ENCODE results near the gene LILRA2.

Gene LILRA2

DNA sequence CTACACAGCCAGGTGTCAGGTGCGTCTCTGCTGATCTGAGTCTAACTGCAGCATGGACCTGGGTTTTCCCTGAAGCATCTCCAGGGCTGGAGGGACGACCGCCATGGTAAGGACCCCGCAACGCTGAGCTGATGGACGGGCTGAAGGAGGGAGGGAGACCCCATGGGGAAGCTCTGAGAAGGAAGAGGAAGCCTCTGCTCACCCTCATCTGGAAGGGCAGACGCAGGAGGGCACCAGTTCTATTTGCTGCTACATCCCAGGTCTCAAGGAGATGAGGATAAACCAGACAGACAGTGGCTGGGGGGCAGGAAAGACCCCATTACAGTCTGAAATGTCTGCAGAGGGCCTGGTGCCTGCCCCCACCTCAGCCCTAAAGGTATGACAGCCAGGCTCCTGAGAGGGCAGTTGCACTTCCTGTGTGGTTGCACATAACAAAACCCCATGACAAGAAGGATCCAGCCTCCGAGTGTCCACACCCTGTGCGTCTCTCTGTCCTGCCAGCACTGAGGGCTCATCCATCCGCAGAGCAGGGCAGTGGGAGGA lies at the start of gene LILRA2:
Gene LILRA2 (plus strand): TSS at position 461 of the 543 bp plus-strand sequence. CDS start 89 bp downstream, outside the sequence.
- TF ChIP-seq GATA2 (IDR thresholded peaks at IDR 0.05; ENCODE audit: low read depth, low read length) (no peak), GATA3 (IDR thresholded peaks at IDR 0.05; ENCODE audit: low read depth, low read length) (no peak)

DNA sequence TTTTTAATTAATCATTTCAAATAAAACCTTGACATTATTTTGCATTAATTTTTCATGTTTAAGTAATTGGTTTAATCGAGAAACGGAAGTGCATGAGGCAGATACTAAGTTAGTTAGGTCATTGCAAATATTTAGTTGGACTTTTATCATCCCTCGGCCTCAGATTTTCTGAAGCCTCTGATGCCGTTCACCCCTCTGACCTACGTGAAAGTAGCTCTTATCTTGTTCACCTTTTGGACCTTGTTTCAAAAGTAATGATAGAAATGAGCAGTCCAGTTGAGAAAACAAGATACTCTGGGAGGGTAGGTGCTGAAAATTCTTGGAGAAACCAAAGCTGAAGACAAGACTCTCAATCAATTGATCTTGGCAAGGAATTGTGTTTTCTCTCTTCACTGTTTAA lies 48.0 kb upstream of the LILRA2 start:
- TF ChIP-seq GATA3 (IDR thresholded peaks at IDR 0.05; ENCODE audit: low read depth, low read length) (no peak), GATA2 (IDR thresholded peaks at IDR 0.05; ENCODE audit: low read depth, low read length) (no peak)

DNA sequence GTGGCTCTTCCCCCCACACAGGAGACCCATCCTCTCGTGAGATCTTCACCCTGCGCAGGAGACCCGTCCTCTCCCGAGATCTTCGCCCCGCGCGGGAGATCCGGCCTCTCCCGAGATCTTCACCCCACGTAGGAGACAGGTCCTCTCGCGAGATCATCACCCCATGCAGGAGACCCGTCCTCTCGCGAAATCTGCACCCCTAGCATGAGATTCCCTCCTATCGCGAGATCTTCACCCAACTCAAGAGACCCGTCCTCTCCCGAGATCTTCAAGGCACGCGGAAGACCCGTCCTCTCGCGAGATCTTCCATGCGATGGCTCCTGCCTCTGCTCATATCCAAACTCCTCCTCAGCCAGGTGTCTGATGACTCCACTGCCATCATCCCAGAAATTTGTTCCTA lies 46.6 kb upstream of the LILRA2 start:
- no peak for TF ChIP-seq GATA2 (IDR thresholded peaks at IDR 0.05; ENCODE audit: low read depth, low read length)
- TF ChIP-seq GATA3 (IDR thresholded peaks at IDR 0.05; ENCODE audit: low read depth, low read length) = no peak

DNA sequence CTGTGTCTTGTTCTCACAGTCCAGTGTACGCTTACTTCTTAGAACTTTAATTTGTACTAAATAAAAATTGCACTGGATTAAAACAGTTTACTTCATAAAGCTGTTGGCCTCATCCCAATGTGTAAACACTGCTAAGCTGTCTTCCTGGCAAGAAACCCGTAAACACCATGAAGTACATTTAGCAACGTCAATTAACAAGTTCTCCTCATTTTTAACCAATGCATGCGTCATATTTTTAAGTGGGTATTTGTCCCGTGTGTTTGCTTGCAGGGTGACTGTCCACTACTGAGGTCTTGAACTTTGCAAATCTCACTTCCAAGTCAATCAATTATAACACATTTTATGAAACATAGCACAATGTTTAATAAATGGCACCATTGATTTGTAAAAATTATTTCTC lies 42.7 kb upstream of the LILRA2 start:
- TF ChIP-seq GATA2 (IDR thresholded peaks at IDR 0.05; ENCODE audit: low read depth, low read length) (no peak), GATA3 (IDR thresholded peaks at IDR 0.05; ENCODE audit: low read depth, low read length) (no peak)

DNA sequence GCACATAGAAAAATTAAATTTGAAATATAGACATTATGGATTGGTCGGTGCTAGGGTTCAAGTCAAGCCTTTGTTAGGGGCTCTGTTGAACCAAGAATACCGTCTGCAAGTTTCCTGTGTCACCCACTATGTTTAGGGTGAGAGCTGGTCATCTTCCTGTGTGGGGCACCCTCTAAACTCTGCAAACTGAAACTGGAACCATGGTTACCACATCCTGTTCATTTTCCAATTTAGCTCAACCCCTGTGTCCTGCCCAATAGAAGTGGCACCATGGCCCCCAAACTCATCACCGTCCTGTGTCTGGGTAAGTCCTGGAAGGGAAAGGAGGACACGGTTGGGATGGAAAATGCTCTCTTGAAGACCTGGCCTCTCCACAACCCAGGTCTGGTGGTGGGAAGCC lies 41.1 kb upstream of the LILRA2 start:
- TF ChIP-seq GATA3 (IDR thresholded peaks at IDR 0.05; ENCODE audit: low read depth, low read length) = no peak
- no peak for TF ChIP-seq GATA2 (IDR thresholded peaks at IDR 0.05; ENCODE audit: low read depth, low read length)

DNA sequence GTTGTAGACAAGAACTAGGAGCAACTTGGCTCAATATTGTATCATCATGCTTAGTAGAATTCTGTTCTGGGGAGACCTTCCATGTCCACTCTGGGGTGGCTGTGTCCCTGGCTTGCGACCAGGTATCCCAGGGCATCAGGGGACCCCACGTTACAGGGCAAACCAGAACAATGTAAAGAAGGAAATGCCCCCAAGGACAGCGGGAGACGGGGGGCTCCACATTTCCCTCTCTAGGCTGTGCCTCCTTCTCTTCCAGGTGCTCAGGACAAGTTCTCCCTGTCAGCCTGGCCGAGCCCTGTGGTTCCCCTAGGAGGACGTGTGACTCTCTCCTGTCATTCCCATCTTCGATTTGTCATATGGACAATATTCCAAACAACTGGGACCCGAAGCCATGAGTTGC lies 40.1 kb upstream of the LILRA2 start:
- no peak for TF ChIP-seq GATA2 (IDR thresholded peaks at IDR 0.05; ENCODE audit: low read depth, low read length)
- no peak for TF ChIP-seq GATA3 (IDR thresholded peaks at IDR 0.05; ENCODE audit: low read depth, low read length)

DNA sequence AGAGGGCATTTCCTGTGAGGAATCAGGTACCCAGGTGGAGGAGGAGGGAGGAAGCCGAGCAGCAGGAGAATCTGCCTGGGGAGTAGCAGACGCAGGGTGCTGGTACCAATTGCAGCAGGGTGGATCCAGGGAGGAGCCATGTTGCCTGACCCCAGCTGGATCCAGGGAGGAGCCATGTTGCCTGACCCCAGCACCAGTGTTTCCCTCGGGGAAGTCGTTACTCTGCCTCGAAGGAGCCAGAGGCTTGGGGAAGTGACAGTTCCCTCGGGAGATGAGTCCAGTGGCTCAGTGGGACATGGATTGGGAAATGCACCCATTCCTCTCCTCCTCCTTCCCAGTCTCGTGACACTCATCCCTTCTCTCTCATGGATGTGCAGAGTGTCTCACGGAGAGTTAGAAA lies 39.4 kb upstream of the LILRA2 start:
- TF ChIP-seq GATA2 (IDR thresholded peaks at IDR 0.05; ENCODE audit: low read depth, low read length) = no peak
- TF ChIP-seq GATA3 (IDR thresholded peaks at IDR 0.05; ENCODE audit: low read depth, low read length) = no peak

DNA sequence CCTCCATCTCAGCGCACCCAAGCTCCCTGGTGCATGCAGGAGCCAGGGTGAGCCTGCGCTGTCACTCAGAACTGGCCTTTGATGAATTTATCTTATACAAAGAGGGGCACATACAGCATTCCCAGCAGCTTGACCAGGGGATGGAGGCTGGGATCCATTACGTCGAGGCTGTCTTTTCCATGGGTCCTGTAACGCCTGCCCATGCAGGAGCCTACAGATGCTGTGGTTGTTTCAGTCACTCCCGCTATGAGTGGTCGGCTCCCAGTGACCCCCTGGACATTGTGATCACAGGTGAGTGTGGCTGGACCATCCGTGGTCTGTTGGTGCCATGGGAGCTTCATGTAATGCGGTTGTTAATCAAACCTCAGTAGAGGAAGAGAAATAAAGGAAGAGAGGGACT lies 38.0 kb upstream of the LILRA2 start:
- TF ChIP-seq GATA2 (IDR thresholded peaks at IDR 0.05; ENCODE audit: low read depth, low read length) (no peak), GATA3 (IDR thresholded peaks at IDR 0.05; ENCODE audit: low read depth, low read length) (no peak)

DNA sequence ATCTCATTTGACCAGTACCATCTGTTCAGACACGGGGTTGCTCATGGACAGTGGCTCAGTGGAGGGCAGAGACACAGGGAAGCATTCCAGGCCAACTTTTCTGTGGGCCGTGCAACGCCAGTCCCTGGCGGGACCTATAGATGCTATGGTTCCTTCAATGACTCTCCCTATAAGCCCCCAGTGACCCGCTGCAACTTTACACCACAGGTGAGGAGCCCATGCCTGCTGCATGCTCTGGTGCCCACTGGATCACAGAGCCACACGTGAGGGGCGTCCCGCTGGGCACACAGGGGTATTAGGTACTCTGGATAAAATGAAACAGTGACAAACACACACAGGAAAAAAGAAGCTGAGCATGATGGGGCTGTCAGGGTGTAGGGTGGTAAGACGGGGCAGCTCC lies 36.6 kb upstream of the LILRA2 start:
- TF ChIP-seq GATA3 (IDR thresholded peaks at IDR 0.05; ENCODE audit: low read depth, low read length) (no peak), GATA2 (IDR thresholded peaks at IDR 0.05; ENCODE audit: low read depth, low read length) (no peak)

DNA sequence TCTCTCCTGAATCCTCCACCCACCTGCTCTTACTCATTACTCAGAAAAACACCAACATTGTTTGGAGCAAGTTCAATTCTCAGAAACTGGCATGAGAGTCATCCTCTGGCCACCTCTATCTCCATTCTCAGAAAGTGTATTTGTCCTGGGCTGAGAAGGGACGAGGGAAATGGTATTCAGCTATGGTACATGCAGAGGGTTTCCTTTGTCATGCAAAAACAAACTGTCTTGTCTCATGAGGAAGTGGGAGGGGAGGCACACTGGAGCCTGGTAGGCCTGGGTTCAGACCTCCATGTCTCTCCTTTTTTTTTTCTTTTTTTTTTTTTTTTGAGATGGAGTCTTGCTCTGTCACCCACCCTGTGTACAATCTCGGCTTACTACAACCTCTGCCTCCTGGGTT lies 31.9 kb upstream of the LILRA2 start:
- TF ChIP-seq GATA2 (IDR thresholded peaks at IDR 0.05; ENCODE audit: low read depth, low read length) (no peak), GATA3 (IDR thresholded peaks at IDR 0.05; ENCODE audit: low read depth, low read length) (no peak)

DNA sequence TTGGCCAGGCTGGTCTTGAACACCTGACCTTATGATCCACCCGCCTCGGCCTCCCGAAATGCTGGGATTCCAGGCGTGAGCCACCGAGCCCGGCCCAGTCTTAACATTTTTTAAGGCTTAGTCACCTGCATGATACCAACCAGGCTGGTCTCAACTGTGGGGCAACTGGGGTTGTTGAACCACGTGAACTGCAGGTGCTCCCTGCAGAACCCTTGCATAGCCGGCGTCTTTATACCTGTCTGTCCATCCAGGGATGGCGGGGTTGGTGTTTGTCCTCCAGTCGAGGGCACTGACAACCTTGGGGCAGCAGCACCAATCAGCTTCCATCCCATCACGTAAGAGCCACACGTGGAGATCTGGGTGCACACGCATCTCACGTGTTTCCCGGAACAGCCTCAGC lies 24.8 kb upstream of the LILRA2 start:
- TF ChIP-seq GATA3 (IDR thresholded peaks at IDR 0.05; ENCODE audit: low read depth, low read length) (no peak), GATA2 (IDR thresholded peaks at IDR 0.05; ENCODE audit: low read depth, low read length) (no peak)

DNA sequence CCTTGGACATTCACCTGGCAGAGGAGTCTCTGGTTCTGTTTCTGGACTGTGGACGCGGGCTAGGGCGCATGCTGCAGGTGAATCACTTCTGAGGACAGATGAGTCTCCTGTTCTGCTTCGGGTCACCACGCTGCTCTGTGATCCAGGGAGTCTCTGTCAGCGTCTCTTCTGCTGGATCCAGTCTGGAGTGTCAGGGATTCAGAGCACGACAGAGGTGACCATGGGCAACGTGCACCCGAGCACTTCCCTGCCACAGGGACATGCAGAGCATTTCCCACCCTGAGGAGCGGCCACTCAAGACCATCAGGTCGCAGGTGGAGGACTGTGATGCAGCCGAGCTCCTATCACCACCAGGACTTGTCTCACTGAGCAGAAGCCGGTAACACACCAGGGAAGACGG lies 24.4 kb upstream of the LILRA2 start:
- TF ChIP-seq GATA3 (IDR thresholded peaks at IDR 0.05; ENCODE audit: low read depth, low read length) = no peak
- no peak for TF ChIP-seq GATA2 (IDR thresholded peaks at IDR 0.05; ENCODE audit: low read depth, low read length)

DNA sequence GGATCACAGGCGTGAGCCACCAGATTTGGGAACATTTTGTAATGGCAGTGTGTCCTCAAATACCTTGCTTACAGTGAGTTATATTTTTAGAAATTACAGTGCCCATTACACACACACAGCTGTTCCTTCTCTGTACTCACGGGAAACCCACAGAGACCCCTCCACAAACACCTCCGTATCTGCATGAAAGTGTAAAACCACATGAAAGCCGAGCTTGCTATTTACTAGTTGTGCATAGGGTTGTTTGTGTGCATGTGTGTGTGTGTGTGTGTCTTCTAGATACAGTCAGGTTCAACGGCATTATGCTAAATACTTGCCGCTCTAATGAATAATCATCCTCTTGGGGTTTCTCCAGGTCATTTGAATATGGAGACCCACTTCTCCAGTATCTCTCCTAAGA lies 22.3 kb upstream of the LILRA2 start:
- no peak for TF ChIP-seq GATA2 (IDR thresholded peaks at IDR 0.05; ENCODE audit: low read depth, low read length)
- no peak for TF ChIP-seq GATA3 (IDR thresholded peaks at IDR 0.05; ENCODE audit: low read depth, low read length)

DNA sequence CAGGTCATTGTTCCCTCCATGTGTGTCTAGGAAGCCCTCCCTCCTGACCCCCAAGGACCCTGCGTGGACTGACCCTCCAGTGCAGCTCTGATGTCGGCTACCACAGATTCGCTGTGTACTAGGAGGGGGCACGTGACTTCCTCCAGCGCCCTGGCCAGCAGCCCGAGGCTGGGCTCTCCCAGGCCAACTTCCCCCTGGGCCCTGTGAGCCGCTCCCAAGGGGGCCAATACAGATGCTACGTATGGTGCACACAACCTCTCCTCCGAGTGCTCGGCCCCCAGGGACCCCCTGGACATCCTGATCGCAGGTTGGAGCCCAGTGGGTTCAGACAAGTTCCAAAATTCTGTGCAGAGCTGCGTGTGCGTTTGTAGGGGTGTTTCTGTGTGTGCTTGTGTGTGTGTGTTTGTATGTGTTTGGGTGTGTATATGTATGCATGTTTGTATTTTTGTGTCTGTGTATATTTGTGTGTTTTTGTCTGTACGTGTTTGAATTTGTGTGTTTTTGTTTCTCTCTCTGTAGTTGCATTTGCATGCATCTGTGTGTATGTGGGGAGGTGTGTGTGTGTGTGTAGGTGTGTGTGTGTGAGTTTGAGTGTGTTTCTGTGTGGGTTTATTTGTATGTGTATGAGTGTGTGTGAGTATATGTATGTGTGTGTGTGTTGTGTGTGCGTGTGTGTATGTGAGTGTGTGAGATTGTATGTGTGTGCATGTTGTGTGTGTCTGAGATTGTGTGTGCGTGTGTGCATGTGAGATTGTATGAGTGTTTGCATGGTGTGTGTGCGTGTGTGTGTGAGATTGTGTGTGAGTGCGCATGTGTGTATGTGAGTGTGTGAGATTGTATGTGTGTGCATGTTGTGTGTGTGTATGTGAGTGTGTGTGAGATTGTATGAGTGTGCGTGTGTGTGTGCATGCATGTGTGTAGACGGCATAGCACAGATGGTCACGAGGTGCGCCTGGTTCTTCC lies 21.4 kb upstream of the LILRA2 start:
- TF ChIP-seq GATA3 (IDR thresholded peaks at IDR 0.05; ENCODE audit: low read depth, low read length) = no peak
- TF ChIP-seq GATA2 (IDR thresholded peaks at IDR 0.05; ENCODE audit: low read depth, low read length) = no peak

DNA sequence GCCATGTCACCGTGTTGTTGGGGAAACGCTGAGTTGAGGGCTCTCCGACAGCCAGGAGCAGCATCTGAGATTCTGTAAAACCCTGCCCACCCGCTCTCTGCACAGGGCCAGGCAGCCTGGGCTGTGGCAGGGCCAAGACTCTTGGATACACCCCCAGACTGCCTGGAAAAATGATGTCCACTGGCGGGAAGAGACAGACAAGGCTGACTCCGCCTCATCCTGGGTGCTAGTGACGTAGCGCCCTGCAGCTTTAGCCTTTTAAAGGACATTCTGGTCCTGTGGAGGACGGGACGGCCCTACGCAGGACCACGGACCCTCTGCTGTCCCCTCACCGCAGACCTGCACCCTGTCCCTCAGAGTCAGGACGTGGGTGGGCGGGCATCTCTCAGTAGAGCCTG lies 20.7 kb upstream of the LILRA2 start:
- TF ChIP-seq GATA2 (IDR thresholded peaks at IDR 0.05; ENCODE audit: low read depth, low read length) = no peak
- TF ChIP-seq GATA3 (IDR thresholded peaks at IDR 0.05; ENCODE audit: low read depth, low read length) = no peak

Measured in SH-SY5Y (cell line).